Spleen (tissue), 7 donors: Measurements from ENCODE around the gene SDF2L1.
"Not testable (repeated sequence)": the region's sequence is repeated elsewhere in the genome, so short reads cannot be mapped to it uniquely, and the experiment has no call there.

Experiments used
- CTCF ChIP-seq, 11 experiments: fragments of 200-600 bp in 7 of 11; fragments of 450-650 bp in 4 of 11; sonication (generic) in 4 of 11; IDR thresholded peaks in 8 of 11; conservative IDR thresholded peaks in 3 of 11; 1 replicate in 7 of 11; 2 replicates in 4 of 11; pipeline versions ENCODE4 v1.4.0 to v1.8.0; 2016 to 2021; ENCODE audit warnings: antibody characterized with exemption in 11 of 11, inconsistent platforms in 4 of 11, mild to moderate bottlenecking in 1 of 11
- POLR2A ChIP-seq, 3 donors: fragments of 450-650 bp; IDR thresholded peaks; one replicate each; pipeline ENCODE4 v1.5.1; 2017; ENCODE audit warnings: antibody characterized with exemption in 3 of 3, mild to moderate bottlenecking in 1 of 3
- POLR2AphosphoS5 ChIP-seq, 3 donors: sonication (generic); formaldehyde crosslinking; IDR thresholded peaks; one replicate each; pipeline ENCODE4 v1.5.1; 2017; ENCODE audit warnings: antibody characterized with exemption in 3 of 3
- donor health status: DM: no; HTN: no; CAD: no; lungs with moderate emphysema.
- donor health status: DM: no; HTN: no; CAD: no.
- donor health status: DM: no; HTN: no; CAD: no.

GRCh38 chr22:21617337-21617736 lies 24.8 kb upstream of the SDF2L1 start:
- TF ChIP-seq CTCF (IDR thresholded peaks at IDR 0.05 in 8 of 11, conservative IDR thresholded peaks at IDR 0.05 in 3 of 11); POLR2A (IDR thresholded peaks at IDR 0.05); POLR2AphosphoS5 (IDR thresholded peaks at IDR 0.05): not testable (repeated sequence)
